Smooth muscle cell (in vitro differentiated cells): ENCODE measurements around the gene GMCL1. TPM values are rescaled to one million over a fixed set of nuclear protein-coding genes. Genes with fewer than 3 reads are reported as not detected.

Experiments
- DNase-seq: peaks from one replicate; lab custom pipeline; 2025; ENCODE audit not compliant: unreplicated experiment; lab: John Stamatoyannopoulos, UW
- H2AFZ ChIP-seq: fragments of 200-600 bp; sonication (generic); 2 replicates; pipeline ENCODE4 v1.6.0; 2016; ENCODE audit warnings: antibody characterized with exemption, low read depth, mild to moderate bottlenecking
- H3F3A ChIP-seq: fragments of 200-600 bp; sonication (generic); 2 replicates; pipeline ENCODE4 v1.6.0; 2017; ENCODE audit warnings: antibody characterized with exemption, low read depth
- H3K27ac ChIP-seq: fragments of 200-600 bp; sonication (generic); 2 replicates; pipeline ENCODE4 v1.5.1; 2016; ENCODE audit warnings: low read depth, mild to moderate bottlenecking
- H3K27me3 ChIP-seq: fragments of 200-600 bp; sonication (generic); 2 replicates; pipeline ENCODE4 v1.6.1; 2016; ENCODE audit warnings: low read depth, mild to moderate bottlenecking
- H3K36me3 ChIP-seq: fragments of 200-600 bp; sonication (generic); 2 replicates; pipeline ENCODE4 v1.5.1; 2016; ENCODE audit warnings: low read depth
- H3K4me1 ChIP-seq: fragments of 200-600 bp; sonication (generic); 2 replicates; pipeline ENCODE4 v1.5.1; 2016; ENCODE audit warnings: low read depth
- H3K4me2 ChIP-seq: fragments of 200-600 bp; sonication (generic); 2 replicates; pipeline ENCODE4 v1.6.0; 2016; ENCODE audit warnings: mild to moderate bottlenecking
- H3K4me3 ChIP-seq: fragments of 200-600 bp; sonication (generic); 2 replicates; pipeline ENCODE4 v1.5.1; 2016; ENCODE audit warnings: mild to moderate bottlenecking
- H3K79me2 ChIP-seq: fragments of 200-600 bp; sonication (generic); 2 replicates; pipeline ENCODE4 v1.6.0; 2016; ENCODE audit warnings: low read depth, mild to moderate bottlenecking
- H3K9ac ChIP-seq: fragments of 200-600 bp; sonication (generic); 2 replicates; pipeline ENCODE4 v1.6.0; 2016; ENCODE audit warnings: low read depth
- H3K9me3 ChIP-seq: fragments of 200-600 bp; sonication (generic); replicated peaks from 2 replicates; pipeline ENCODE4 v1.5.1; 2016; ENCODE audit warnings: low read depth
- H4K20me1 ChIP-seq: fragments of 200-600 bp; sonication (generic); 2 replicates; pipeline ENCODE4 v1.6.0; 2016; ENCODE audit warnings: low read depth
- CTCF ChIP-seq: fragments of 200-600 bp; sonication (generic); IDR thresholded peaks from 2 replicates; pipeline ENCODE4 v1.5.1; 2017; ENCODE audit warnings: borderline replicate concordance, mild to moderate bottlenecking, antibody characterized with exemption; ENCODE audit not compliant: insufficient read depth, poor library complexity, severe bottlenecking
- WGBS: methylation state at CpG from one replicate; pipeline ENCODE4 v1.1.7; 2016; ENCODE audit warnings: low lambda C conversion rate; 5-methylcytosine and 5-hydroxymethylcytosine counted together
- polyA plus RNA-seq: library from polyadenylated mRNA; unstranded; fragments of >200 nt; fragmentation: Nextera tagmentation; extraction: Ambion mirVana; gene quantifications from 2 replicates; pipeline ENCODE4 v1.2.1, GENCODE V29; 2016
- total RNA-seq: library from RNA; depleted of rRNA; stranded (reverse); fragments of >200 nt; gene quantifications from 2 replicates; pipeline ENCODE4 v1.2.3, GENCODE V29; 2014

Gene GMCL1
- total and polyA plus RNA-seq, 2 experiments from 2014 or later: 10.4 to 10.6 TPM

GRCh38 chr2:69797235-69797634, 32.2 kb upstream of the GMCL1 start:
- H3K9me3 ChIP-seq: no peaks in the 10 kb centered on the region
- no peak overlapping the region for H3K4me2 ChIP-seq
- H3K4me1 ChIP-seq: peaks cover 8% of the 10 kb centered on the region
- WGBS: 78% methylated on average over 4 of the region's 4 CpGs
- TF ChIP-seq CTCF: no peak
- no peaks in the 10 kb centered on the region for H3K79me2 ChIP-seq
- no peak overlapping the region for H2AFZ ChIP-seq
- H4K20me1 ChIP-seq: no peaks in the 10 kb centered on the region
- peak overlapping the region; percentile 84 for H3K27ac ChIP-seq
- no peaks in the 10 kb centered on the region for H3K36me3 ChIP-seq
- no peak for DNase-seq
- no peak overlapping the region for H3K9ac ChIP-seq
- no peaks in the 10 kb centered on the region for H3F3A ChIP-seq
- peak overlapping the region; percentile 2 for H3K4me3 ChIP-seq
- no peaks in the 10 kb centered on the region for H3K27me3 ChIP-seq

GRCh38 chr2:69797836-69798289, 31.6 kb upstream of the GMCL1 start:
- no peak for TF ChIP-seq CTCF
- H3F3A ChIP-seq: no peaks in the 10 kb centered on the region
- peak overlapping the region; percentile 84 for H3K27ac ChIP-seq
- H3K9me3 ChIP-seq: no peaks in the 10 kb centered on the region
- H3K79me2 ChIP-seq: no peaks in the 10 kb centered on the region
- H3K27me3 ChIP-seq: no peaks in the 10 kb centered on the region
- H4K20me1 ChIP-seq: no peaks in the 10 kb centered on the region
- peak overlapping the region; percentile 67 for H3K4me2 ChIP-seq
- H3K36me3 ChIP-seq: no peaks in the 10 kb centered on the region
- H3K9ac ChIP-seq: peak overlapping the region; percentile 75
- WGBS: 43% methylated on average over 3 of the region's 3 CpGs
- DNase-seq: no peak
- H3K4me3 ChIP-seq: peak overlapping the region; percentile 35
- H2AFZ ChIP-seq: no peak overlapping the region
- peaks cover 8% of the 10 kb centered on the region for H3K4me1 ChIP-seq

GRCh38 chr2:69798290-69798908, 31.1 kb upstream of the GMCL1 start:
- H4K20me1 ChIP-seq: no peaks in the 10 kb centered on the region
- no peaks in the 10 kb centered on the region for H3K27me3 ChIP-seq
- no peak for DNase-seq
- H3K4me3 ChIP-seq: peak overlapping the region; percentile 35
- H3K9ac ChIP-seq: peak overlapping the region; percentile 75
- WGBS: 43% methylated on average over 7 of the region's 7 CpGs
- H3K27ac ChIP-seq: peak overlapping the region; percentile 84
- no peaks in the 10 kb centered on the region for H3K79me2 ChIP-seq
- H2AFZ ChIP-seq: no peak overlapping the region
- no peaks in the 10 kb centered on the region for H3K9me3 ChIP-seq
- H3F3A ChIP-seq: no peaks in the 10 kb centered on the region
- no peaks in the 10 kb centered on the region for H3K36me3 ChIP-seq
- TF ChIP-seq CTCF: no peak
- peaks cover 8% of the 10 kb centered on the region for H3K4me1 ChIP-seq
- H3K4me2 ChIP-seq: peak overlapping the region; percentile 67

- Histone ChIP-seq H3F3A (no peaks in the 10 kb centered on the region), H3K9ac (peak overlapping the region; percentile 75), H3K27me3 (no peaks in the 10 kb centered on the region), H2AFZ (no peak overlapping the region), H3K79me2 (no peaks in the 10 kb centered on the region), H3K9me3 (no peaks in the 10 kb centered on the region), H3K4me3 (peak overlapping the region; percentile 35), H4K20me1 (no peaks in the 10 kb centered on the region), H3K4me2 (peak overlapping the region; percentile 67), H3K4me1 (peaks cover 8% of the 10 kb centered on the region), H3K27ac (peak overlapping the region; percentile 84), H3K36me3 (no peaks in the 10 kb centered on the region)
- WGBS: 1% methylated on average over 4 of the region's 4 CpGs
- no peak for DNase-seq
- TF ChIP-seq CTCF: no peak
These were observed 30.4 kb upstream of the GMCL1 start for GRCh38 chr2:69798909-69799526.
